Epithelial cell of prostate (primary cell): ENCODE measurements around the gene GPR156.

Experiments
- DNase-seq: peaks from one replicate; pipeline ENCODE4 v3.0.0-alpha.2; 2011; ENCODE audit warnings: low read depth, low spot score
- H3K27ac ChIP-seq: fragments of 450-650 bp; 2 replicates; pipeline ENCODE4 v1.5.1; 2017; ENCODE audit warnings: mild to moderate bottlenecking

The GPR156 gene

DNA sequence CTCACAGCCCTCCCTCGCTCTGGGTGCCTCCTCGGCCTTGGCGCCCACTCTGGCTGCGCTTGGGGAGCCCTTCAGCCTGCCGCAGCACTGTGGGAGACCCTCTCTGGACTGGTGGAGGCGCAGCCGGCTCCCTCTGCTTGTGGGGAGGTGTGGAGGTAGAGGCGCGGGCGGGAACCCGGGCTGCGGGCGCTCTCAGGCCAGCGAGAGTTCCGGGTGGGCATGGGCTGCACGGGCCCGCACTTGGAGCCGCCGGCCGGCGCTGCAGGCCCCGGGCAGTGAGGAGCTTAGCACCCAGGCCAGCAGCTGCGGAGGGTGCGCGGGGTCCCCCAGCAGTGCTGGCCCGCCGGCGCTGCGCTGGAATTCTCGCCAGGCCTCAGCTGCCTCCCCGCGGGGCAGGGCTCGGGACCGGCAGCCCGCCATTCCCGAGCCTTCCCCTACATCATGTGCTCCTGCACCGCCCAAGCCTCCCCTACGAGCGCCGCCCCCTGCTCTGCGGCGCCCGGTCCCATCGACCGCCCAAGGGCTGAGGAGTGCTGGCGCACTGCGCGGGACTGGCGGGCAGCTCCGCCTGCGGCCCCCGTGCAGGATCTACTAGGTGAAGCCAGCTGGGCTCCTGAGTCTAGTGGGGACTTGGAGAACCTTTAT, 144.8 kb downstream of the GPR156 start:
- no peak for DNase-seq
- H3K27ac ChIP-seq = no peak overlapping the region

DNA sequence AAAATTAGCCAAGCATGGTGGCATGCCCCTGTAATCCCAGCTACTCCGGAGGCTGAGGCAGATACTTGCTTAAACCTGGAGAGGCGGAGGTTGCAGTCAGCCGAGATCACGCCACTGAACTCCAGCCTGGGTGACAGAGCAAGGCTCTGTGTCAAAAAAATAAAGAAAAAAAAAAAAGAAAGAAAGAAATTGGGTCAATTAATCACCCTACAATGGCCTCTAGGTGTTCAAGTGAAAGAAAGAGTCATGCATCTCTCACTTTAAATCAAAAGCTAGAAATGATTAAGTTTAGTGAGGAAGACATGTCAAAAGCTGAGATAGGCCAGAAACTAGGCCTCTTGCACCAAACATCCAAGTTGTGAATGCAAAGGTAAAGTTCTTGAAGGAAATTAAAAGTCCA, 145.9 kb downstream of the GPR156 start:
- H3K27ac ChIP-seq = no peak overlapping the region
- DNase-seq = no peak

DNA sequence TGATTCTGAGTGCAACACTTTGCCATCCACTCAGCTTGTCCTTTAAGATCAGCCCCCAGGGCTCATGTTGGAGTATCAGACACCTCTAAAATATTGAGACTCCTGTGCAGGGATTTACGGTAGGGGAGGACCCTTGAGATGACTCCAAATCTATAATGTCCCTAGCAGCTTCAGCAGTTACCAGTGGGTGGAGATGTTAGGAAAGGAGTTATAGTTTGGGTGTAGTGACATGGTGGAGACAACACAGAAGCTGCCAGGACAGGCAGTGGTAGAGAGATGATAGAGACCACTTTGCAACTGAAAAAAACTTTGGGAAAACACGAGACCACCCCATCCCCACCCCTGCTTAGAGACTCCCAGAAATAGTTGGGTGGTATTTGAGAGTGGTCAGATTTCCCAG, 147.5 kb downstream of the GPR156 start:
- no peak overlapping the region for H3K27ac ChIP-seq
- DNase-seq = no peak

DNA sequence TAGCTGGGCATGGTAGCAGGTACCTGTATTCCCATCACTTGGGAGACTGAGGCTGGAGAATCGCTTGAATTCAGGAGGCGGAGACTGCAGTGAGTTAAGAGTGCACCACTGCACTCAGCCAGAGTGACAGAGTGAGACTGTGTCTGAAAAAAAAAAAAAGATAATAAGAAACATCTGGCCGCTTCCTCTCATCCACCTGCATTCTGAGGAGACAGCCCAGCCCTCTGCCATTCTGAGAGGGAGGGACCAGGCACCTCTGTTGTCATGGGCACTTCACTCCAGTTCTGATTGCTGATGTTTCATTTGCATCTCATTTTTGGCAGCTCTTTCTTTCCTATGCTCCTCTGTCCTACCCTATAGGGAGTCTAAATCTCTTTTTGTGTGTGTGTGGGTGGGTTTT, 154.4 kb downstream of the GPR156 start:
- no peak overlapping the region for H3K27ac ChIP-seq
- DNase-seq = no peak

DNA sequence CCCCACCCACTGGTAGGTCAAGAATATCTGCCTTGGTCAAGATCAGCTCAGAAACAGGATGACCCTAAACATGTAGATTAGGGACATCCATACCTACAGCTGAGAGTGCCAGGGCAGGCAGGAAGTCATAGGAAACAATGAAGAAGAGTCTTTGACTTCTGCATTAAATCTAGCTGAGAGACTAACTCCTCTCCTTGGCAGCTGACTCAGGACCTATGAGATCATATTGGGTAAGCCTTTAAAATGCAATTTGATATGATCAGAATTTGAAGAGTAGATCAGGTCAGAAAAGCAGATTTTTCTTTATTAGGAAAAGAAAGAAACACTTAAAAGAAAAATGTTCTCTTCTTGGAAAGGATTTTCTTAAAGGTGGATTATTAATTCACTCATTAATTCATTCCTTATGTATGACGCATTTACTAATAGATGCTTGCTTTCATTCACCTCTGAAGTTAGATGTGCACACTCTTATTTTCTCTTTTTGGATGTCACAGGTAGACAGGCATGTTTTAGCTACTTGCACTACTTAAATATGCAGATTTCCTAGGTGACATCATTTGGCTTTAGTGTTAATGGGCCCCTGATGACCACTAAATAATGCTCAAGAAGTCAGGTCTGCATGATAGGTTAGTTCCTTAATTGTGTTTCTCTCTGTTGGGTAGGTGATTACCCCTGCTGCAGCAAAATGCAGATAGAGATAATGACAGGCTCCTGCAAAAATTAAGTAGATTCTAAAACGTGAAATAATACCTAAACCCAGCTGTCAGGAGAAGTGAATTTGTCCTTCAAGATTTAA, 155.1 kb downstream of the GPR156 start:
- no peak overlapping the region for H3K27ac ChIP-seq
- DNase-seq = no peak

DNA sequence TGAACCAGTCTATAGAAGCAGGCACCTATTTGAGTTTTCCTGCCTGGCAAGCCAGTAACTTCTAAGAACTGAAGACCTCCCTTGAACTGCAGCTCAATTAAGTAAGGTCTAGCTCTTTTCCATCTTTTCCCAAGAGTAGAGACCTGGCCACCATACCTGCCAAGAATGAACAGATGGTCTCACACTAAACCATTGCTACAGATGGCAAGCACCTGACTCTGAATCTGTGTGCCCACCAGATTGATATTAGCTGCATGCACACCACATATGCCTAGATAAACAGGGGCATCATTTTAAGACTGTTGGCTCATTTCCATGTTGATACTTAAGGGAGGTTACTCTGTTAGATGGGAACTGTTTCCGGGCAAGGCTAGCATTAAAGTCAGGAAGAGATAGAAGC, 156.0 kb downstream of the GPR156 start:
- no peak overlapping the region for H3K27ac ChIP-seq
- no peak for DNase-seq

DNA sequence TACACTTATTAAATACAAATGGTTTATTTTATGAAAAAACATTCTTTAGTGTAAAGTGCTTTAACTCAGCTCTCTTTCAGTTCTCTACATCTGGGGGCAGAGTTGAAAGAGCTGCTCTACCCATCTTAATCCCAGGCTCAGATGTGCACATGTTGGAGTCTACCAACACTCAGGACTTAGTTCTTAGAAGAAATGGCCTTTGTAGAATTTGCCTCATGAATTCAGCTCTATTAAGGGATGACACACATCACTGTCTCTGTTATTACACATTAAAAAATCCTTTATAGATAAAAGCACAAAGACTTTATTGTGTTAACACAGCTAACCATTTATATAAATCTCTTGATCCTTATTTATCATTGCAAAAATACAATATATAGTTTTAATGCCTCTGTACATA, 159.0 kb downstream of the GPR156 start:
- H3K27ac ChIP-seq = no peak overlapping the region
- no peak for DNase-seq

DNA sequence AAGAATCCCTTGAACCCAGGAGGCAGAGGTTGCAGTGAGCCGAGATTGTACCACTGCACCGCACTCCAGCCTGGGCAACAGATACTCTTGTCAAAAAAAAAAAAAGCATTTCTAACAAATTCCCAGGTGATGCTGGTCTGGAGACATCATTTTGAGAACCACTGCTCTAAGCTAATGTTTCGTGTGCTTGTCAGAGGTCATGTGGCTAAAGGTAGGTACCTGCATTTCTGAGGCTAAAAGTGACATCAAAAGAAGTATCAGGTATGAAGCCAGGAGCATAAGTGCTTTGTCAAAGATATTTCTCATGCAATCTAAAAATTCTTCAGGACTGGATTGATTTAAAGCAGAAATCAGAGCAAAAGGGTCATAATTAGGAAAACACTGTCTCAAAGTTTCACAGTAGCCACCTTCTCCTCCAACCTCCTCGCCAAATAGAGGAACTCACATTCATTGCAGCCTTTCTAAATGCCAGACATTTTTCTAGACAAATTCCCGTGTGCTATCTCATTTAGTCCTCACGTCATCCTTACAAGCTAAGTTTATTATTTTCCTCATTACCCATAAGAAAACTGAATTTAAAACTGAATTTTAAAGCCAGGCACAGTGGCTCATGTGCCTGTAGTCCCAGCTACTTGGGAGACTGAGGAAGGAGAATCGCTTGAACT, 165.0 kb downstream of the GPR156 start:
- no peak overlapping the region for H3K27ac ChIP-seq
- DNase-seq = no peak
